ENCODE data around the gene UCK2. TPM values are rescaled to one million over a fixed set of nuclear protein-coding genes. Genes with fewer than 3 reads are reported as not detected.

Gene UCK2
- total and polyA plus RNA-seq, 2 experiments from 2014 or later: 101 to 149 TPM

- Histone ChIP-seq H2AFZ (no peak overlapping the region), H4K20me1 (replicated peaks; ENCODE audit: insufficient read depth) (peaks cover 88% of the 10 kb centered on the region), H3K4me2 (peak overlapping the region; percentile 74), H3K4me1 (ENCODE audit: insufficient read depth) (peaks cover 80% of the 10 kb centered on the region), H3K27ac (ENCODE audit: low read depth) (peak overlapping the region; percentile 74; the same call in 1 of the 2 replicates), H3F3A (replicated peaks; ENCODE audit: low read depth) (no peaks in the 10 kb centered on the region; the same call in 1 of the 2 replicates), H3K79me2 (replicated peaks; ENCODE audit: insufficient read depth) (peaks cover 100% of the 10 kb centered on the region), H3K36me3 (ENCODE audit: insufficient read depth) (no peaks in the 10 kb centered on the region), H3K9me2 (ENCODE audit: insufficient read depth) (no peaks in the 10 kb centered on the region), H3K4me3 (peak overlapping the region; percentile 39), H3K27me3 (ENCODE audit: insufficient read depth) (no peaks in the 10 kb centered on the region)
- TF ChIP-seq STAT1 (IDR thresholded peaks at IDR 0.05; ENCODE audit: unreplicated experiment): no peak
- TF ChIP-seq, protein P1, sequence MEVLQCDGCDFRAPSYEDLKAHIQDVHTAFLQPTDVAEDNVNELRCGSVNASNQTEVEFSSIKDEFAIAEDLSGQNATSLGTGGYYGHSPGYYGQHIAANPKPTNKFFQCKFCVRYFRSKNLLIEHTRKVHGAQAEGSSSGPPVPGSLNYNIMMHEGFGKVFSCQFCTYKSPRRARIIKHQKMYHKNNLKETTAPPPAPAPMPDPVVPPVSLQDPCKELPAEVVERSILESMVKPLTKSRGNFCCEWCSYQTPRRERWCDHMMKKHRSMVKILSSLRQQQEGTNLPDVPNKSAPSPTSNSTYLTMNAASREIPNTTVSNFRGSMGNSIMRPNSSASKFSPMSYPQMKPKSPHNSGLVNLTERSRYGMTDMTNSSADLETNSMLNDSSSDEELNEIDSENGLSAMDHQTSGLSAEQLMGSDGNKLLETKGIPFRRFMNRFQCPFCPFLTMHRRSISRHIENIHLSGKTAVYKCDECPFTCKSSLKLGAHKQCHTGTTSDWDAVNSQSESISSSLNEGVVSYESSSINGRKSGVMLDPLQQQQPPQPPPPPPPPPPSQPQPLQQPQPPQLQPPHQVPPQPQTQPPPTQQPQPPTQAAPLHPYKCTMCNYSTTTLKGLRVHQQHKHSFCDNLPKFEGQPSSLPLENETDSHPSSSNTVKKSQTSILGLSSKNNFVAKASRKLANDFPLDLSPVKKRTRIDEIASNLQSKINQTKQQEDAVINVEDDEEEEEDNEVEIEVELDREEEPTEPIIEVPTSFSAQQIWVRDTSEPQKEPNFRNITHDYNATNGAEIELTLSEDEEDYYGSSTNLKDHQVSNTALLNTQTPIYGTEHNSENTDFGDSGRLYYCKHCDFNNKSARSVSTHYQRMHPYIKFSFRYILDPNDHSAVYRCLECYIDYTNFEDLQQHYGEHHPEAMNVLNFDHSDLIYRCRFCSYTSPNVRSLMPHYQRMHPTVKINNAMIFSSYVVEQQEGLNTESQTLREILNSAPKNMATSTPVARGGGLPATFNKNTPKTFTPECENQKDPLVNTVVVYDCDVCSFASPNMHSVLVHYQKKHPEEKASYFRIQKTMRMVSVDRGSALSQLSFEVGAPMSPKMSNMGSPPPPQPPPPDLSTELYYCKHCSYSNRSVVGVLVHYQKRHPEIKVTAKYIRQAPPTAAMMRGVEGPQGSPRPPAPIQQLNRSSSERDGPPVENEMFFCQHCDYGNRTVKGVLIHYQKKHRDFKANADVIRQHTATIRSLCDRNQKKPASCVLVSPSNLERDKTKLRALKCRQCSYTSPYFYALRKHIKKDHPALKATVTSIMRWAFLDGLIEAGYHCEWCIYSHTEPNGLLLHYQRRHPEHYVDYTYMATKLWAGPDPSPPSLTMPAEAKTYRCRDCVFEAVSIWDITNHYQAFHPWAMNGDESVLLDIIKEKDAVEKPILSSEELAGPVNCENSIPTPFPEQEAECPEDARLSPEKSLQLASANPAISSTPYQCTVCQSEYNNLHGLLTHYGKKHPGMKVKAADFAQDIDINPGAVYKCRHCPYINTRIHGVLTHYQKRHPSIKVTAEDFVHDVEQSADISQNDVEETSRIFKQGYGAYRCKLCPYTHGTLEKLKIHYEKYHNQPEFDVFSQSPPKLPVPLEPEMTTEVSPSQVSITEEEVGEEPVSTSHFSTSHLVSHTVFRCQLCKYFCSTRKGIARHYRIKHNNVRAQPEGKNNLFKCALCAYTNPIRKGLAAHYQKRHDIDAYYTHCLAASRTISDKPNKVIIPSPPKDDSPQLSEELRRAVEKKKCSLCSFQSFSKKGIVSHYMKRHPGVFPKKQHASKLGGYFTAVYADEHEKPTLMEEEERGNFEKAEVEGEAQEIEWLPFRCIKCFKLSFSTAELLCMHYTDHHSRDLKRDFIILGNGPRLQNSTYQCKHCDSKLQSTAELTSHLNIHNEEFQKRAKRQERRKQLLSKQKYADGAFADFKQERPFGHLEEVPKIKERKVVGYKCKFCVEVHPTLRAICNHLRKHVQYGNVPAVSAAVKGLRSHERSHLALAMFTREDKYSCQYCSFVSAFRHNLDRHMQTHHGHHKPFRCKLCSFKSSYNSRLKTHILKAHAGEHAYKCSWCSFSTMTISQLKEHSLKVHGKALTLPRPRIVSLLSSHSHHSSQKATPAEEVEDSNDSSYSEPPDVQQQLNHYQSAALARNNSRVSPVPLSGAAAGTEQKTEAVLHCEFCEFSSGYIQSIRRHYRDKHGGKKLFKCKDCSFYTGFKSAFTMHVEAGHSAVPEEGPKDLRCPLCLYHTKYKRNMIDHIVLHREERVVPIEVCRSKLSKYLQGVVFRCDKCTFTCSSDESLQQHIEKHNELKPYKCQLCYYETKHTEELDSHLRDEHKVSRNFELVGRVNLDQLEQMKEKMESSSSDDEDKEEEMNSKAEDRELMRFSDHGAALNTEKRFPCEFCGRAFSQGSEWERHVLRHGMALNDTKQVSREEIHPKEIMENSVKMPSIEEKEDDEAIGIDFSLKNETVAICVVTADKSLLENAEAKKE (CRISPR knock-in tag; IDR thresholded peaks at IDR 0.05): no peak
- TF ChIP-seq EZH2 (IDR thresholded peaks at IDR 0.05; ENCODE audit: low read depth, unreplicated experiment): no peak
- no peak for TF ChIP-seq EZH2phosphoT487 (IDR thresholded peaks at IDR 0.05; ENCODE audit: unreplicated experiment)
- no peak for TF ChIP-seq ZNF331 (CRISPR knock-in tag; IDR thresholded peaks at IDR 0.05; ENCODE audit: low read depth)
- TF ChIP-seq NANOG (IDR thresholded peaks at IDR 0.05; ENCODE audit: borderline replicate concordance): no peak
- no peak for TF ChIP-seq REST (IDR thresholded peaks at IDR 0.05; ENCODE audit: unreplicated experiment)
- TF ChIP-seq JUNB (IDR thresholded peaks at IDR 0.05; ENCODE audit: unreplicated experiment): no peak
- no peak for TF ChIP-seq POLR2AphosphoS5 (IDR thresholded peaks at IDR 0.05; ENCODE audit: low read depth)
- no peak for TF ChIP-seq CREB1 (CRISPR knock-in tag; IDR thresholded peaks at IDR 0.05; ENCODE audit: low read depth)
- TF ChIP-seq CTCF (conservative IDR thresholded peaks at IDR 0.05; ENCODE audit: low read depth in 2 of 2): no peak
- no peak for TF ChIP-seq ZNF114 (CRISPR knock-in tag; IDR thresholded peaks at IDR 0.05)
- TF ChIP-seq, protein P2, sequence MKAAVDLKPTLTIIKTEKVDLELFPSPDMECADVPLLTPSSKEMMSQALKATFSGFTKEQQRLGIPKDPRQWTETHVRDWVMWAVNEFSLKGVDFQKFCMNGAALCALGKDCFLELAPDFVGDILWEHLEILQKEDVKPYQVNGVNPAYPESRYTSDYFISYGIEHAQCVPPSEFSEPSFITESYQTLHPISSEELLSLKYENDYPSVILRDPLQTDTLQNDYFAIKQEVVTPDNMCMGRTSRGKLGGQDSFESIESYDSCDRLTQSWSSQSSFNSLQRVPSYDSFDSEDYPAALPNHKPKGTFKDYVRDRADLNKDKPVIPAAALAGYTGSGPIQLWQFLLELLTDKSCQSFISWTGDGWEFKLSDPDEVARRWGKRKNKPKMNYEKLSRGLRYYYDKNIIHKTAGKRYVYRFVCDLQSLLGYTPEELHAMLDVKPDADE (IDR thresholded peaks at IDR 0.05): no peak
- Mint-ChIP-seq H3K27ac (peak overlapping the region; percentile 69; the same call in 1 of the 2 replicates), H3K36me3 (ENCODE audit: low read depth) (peaks cover 16% of the 10 kb centered on the region), H3K9me3 (no peaks in the 10 kb centered on the region), H3K27me3 (ENCODE audit: insufficient read depth, low read depth, poor library complexity) (peaks cover 8% of the 10 kb centered on the region), H3K4me1 (peaks cover 76% of the 10 kb centered on the region), H3K4me3 (peak overlapping the region; percentile 54; the same call in 2 of the 3 replicates)
- ATAC-seq (peak; percentile 62), DNase-seq (ENCODE audit: low spot score) (peak; percentile 56)
Observed at GRCh38 chr1:165857046-165857801, 29.8 kb downstream of the UCK2 start.
